NCI-H146 treated with DMSO at 0.1 percent for 48 hours (cell line): ENCODE results near the gene UPK1A.
"Not testable (repeated sequence)": the region's sequence is repeated elsewhere in the genome, so short reads cannot be mapped to it uniquely, and the experiment has no call there.

Experiments used
- DNase-seq: peaks from one replicate; lab custom pipeline; 2025; ENCODE audit not compliant: unreplicated experiment; lab: John Stamatoyannopoulos, UW

The UPK1A gene

GRCh38 chr19:35689836-35690235 lies 23.5 kb downstream of the UPK1A start:
- no peak for DNase-seq

- not testable (repeated sequence) for DNase-seq
Observed at GRCh38 chr19:35691106-35691505, 24.8 kb downstream of the UPK1A start.

- no peak for DNase-seq
Observed at GRCh38 chr19:35692010-35692409, 25.7 kb downstream of the UPK1A start.

GRCh38 chr19:35693422-35693821 lies 27.1 kb downstream of the UPK1A start:
- no peak for DNase-seq

GRCh38 chr19:35693835-35694599 lies 27.7 kb downstream of the UPK1A start:
- DNase-seq, result peak; percentile 82

GRCh38 chr19:35695895-35696422 lies 29.6 kb downstream of the UPK1A start:
- no peak for DNase-seq

- DNase-seq, result no peak
Observed at GRCh38 chr19:35696835-35697234, 30.5 kb downstream of the UPK1A start.

GRCh38 chr19:35702223-35703012 lies 36.1 kb downstream of the UPK1A start:
- peak; percentile 98 for DNase-seq

GRCh38 chr19:35703343-35703742 lies 37.0 kb downstream of the UPK1A start:
- DNase-seq, result no peak

GRCh38 chr19:35704218-35704617 lies 37.9 kb downstream of the UPK1A start, which contains the start of gene ZBTB32:
TSS of gene ZBTB32 (plus strand) at chr19:35704558. CDS start at chr19:35714627, 10,069 bp downstream.
- no peak for DNase-seq

GRCh38 chr19:35708391-35708790 lies 42.1 kb downstream of the UPK1A start:
- DNase-seq, result no peak

GRCh38 chr19:35710784-35711723 lies 44.7 kb downstream of the UPK1A start:
- DNase-seq, result no peak

GRCh38 chr19:35712567-35713505 lies 46.5 kb downstream of the UPK1A start:
- DNase-seq, result no peak

GRCh38 chr19:35713506-35713850 lies 47.2 kb downstream of the UPK1A start:
- no peak for DNase-seq

GRCh38 chr19:35713904-35714495 lies 47.7 kb downstream of the UPK1A start:
- no peak for DNase-seq

- DNase-seq, result peak; percentile 13
Observed at GRCh38 chr19:35714601-35715354, 48.5 kb downstream of the UPK1A start.

GRCh38 chr19:35715355-35715809 lies 49.1 kb downstream of the UPK1A start:
- DNase-seq, result no peak

GRCh38 chr19:35715981-35716800 lies 49.9 kb downstream of the UPK1A start:
- no peak for DNase-seq
